Right ventricle myocardium superior (tissue), 1 donor: Measurements from ENCODE around the gene C16orf86. TPM values are rescaled to one million over a fixed set of nuclear protein-coding genes. Genes with fewer than 3 reads are reported as not detected.
A peak's percentile ranks its signal among the peaks of the same experiment; 100 is the strongest.

Source experiments
- ATAC-seq: fragments of 200-7000 bp; cut with Tn5 transposase; one replicate; pipeline ENCODE4 v1.9.1; 2020; ENCODE audit warnings: mild to moderate bottlenecking; ENCODE audit not compliant: poor library complexity
- DNase-seq: peaks from one replicate; pipeline ENCODE4 v3.0.0-alpha.2; 2020
- intact Hi-C: fragments of 100-400 bp; cut with DNase I; formaldehyde crosslinking; loops from one replicate; pipeline ENCODE4 v1.11.2; 2022
- total RNA-seq: library from RNA; stranded (reverse); fragmentation: NEBNext Ultra II Directional; extraction: Animal tissue kit (Norgen Biotek cat#: 25700); gene quantifications from one replicate; pipeline ENCODE4 v1.2.1, GENCODE V29; 2021
- donor health status: DM: no; HTN: yes; CAD: no; lungs with severe emphysema.

Gene C16orf86
- total RNA-seq, 1 donor from 2014 or later = 4.3 TPM

DNA sequence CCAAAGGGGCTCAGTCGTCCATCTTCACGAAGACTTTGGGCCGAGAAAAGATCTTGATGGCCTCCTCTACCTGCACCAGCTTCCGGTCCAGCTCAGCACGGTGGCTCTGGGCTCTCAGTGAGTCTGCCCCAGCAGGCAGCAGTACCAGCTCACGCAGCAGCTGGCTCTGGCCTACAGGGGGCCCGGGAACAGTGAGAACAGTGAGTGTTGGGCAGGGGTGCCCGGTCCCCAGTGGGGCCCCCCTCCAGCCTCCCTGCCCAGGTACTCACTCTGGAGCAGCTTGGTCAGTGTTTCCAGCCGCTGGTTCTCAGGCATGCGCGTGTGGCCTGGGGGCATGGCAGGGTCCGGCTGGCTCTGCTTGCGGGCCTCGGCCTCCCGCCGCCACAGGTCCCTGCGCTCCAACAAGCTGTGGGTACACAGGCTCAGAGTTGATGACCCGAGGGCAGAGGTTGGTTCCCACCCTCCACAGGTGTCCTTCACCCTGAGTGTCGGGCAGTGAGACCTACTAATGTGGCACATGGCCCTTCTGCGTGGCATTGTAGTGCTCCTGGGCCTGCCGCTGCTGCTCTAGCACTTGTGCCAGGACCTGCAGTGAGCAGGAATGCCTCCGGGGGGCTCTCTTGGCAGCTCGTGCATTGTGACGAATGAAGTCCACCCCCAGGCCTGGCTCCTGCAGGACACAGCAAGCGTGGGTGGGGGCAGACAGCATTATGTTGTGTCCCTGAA lies 3.3 kb upstream of the C16orf86 start:
- ATAC-seq = no peak
- peak; percentile 46 for DNase-seq
- intact Hi-C loops = loop anchor here (5.0 kb wide), 1 partner anchor 101 kb away; the partner anchor contains the start of gene CTCF

DNA sequence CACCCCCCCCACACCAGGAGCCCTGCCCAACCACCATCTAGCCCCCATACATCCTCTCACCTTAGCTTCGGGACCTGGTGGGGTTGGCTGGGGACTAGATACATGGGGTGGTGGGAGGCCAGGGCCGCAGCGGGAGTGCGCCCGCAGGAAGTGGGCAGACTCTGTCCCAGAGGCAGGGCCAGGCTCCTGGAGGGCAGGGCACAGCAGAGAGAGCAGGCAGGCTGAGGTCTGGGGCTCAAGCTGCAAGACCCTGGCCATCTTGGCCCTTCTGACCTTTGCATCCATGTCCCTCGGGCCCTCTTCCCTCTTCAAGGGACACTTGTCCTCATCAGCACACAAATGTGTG lies 2.8 kb upstream of the C16orf86 start:
- DNase-seq = no peak
- intact Hi-C loops = loop anchor here (5.0 kb wide), 1 partner anchor 102 kb away; the partner anchor contains the start of gene CTCF
- no peak for ATAC-seq

DNA sequence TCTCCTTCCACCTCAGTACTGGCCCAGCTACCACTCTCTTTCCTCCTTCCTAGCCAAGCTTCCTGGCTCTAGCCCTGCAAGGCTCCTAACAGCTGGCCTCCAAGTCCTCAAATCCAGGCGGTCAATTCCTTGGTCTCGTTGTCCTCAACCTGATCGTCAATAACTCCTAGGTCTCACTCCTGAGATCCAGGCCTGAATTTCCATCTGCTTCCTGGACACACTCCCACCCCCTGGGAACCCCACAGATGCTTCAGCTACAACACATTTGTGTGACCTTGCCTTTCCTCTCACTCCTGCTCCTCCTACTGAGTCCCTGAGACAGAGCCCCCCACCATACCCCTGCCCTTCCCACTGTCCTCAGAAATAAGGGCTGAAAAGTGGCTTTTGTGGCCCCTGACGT lies 2.4 kb upstream of the C16orf86 start:
- ATAC-seq = no peak

DNA sequence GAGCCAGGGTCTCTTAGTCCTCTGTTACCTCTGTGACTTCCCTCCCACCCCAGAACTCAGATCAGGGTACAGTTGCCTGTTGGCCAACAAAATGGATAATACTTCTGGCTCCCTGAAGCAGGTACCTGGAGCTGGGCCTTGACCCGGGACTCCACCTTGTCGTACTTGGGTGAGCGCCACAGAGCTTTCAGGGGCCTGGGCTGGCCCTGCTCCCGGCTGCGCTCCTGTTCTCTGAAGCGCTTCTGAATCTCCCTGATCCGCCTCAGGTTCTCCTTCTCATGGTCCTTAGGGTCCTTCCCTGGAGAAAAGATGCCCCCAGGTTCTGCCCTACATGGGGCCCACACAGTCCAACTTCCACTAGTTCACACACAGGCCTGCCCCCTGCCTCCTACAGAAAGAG lies 1.7 kb upstream of the C16orf86 start:
- DNase-seq (no peak), ATAC-seq (no peak)
- intact Hi-C loops = loop anchor here (5.0 kb wide), 2 partner anchors 103 to 143 kb away; partner anchors contain the start of gene CTCF

More for the DNA sequence above, 2.4 kb upstream of the C16orf86 start:
- no peak for DNase-seq
- intact Hi-C loops = loop anchor here (5.0 kb wide), 1 partner anchor 102 kb away; the partner anchor contains the start of gene CTCF

DNA sequence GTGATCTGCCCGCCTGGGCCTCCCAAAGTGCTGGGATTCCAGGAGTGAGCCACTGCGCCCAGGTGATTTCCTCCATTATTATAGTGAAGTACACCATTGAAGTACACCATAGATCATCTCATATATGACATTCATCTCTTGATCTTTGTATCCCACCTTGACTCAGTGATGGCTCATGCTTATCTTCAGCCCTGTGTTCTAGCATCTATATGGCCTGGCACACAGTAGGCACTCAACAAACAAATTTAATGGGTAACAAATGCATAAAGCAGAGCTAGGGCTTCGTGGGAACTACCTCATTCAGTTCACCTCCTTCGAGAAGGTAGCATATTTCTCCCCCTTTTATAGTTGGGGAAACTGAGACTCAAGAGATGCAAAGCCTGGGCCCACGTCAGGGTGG lies 1.0 kb upstream of the C16orf86 start:
- no peak for DNase-seq
- intact Hi-C loops = loop anchor here (5.0 kb wide), 1 partner anchor 143 kb away; no protein-coding TSS in a partner anchor
- no peak for ATAC-seq

DNA sequence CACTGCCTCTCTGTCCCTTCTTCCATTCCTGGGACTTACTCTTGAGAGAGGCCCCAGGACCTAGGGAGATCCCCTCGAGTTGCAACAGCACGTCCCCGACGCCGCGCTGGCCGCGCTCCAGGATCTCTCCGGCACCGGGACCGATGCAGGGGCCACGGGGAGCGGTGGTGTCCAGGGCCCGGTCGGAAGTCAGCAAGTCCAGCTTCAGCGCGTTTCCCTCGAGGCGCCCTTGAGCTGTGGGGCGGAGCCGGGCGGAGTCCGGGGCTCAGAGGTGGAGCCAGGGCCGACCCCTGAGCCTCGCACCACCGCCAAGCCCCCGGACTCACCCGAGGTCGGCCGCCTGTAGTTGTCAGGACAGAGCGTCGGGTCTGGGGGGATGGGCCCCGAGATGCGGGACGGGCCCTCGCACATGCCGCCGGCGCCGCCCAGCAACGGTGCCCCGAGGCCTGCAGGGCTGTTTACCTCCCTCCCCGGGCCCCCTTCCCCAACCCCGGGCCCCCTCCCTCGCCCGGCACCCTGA lies 522 bp upstream of the C16orf86 start:
- intact Hi-C loops = loop anchor here (5.0 kb wide), 1 partner anchor 144 kb away; no protein-coding TSS in a partner anchor
- peak; percentile 63 for DNase-seq
- ATAC-seq = peak; percentile 6

DNA sequence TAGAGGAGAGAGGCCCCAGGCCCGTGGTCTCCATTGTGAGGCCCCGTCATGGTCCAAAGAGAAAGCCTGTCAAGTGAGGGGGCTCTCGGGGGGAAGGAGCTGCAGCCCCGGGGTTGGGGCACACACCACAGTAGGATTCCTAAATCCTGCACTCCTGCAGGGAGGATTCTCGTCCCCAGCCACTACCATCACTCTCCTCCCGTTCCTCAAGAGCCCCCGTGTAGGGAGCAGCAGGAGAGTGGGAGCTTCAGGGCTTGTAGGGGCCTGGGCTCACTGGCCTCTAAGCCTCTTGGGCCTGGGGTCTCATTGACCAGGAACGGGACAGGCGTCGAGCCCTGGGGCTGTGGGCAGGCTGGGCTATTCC lies 821 bp downstream of the C16orf86 start:
- DNase-seq (no peak), ATAC-seq (no peak)
- intact Hi-C loops = loop anchor here (5.0 kb wide), 1 partner anchor 145 kb away; no protein-coding TSS in a partner anchor

DNA sequence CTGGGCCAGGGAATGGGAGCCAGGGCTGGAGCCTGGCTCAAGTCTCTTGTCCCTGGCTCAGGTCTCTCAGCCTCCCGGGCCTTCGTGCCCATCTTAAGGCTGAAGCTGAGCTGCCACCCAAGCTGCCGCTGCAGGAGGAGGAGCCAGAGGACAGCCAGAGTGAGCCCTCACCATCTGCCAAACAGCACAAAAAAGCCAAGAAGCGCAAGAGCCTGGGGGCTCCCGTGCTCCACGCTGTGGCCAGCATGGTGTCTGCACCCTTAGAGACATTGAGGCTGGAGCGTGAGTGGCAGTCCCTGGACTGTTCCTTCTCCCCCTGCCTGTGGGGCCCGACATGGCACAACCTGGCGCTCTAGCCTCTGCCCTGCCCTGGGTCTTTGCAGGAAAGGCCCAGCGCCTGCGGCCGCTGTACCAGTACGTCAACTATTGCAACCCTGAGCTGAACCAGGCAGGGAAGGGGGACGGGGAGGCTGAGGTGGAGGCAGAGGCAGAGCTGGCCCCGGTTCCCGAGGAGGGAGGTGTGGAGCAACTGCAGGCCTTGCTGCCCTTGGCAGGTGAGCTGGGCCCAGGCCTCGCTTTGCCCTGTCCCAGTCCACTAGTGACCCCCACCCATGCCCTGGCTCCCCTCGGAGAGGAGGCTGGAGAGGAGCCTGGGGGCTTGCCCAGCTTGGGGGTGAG lies 1.3 kb downstream of the C16orf86 start:
- DNase-seq (peak; percentile 91), ATAC-seq (peak; percentile 89)
- intact Hi-C loops = loop anchor here (5.0 kb wide), 1 partner anchor 146 kb away; no protein-coding TSS in a partner anchor

DNA sequence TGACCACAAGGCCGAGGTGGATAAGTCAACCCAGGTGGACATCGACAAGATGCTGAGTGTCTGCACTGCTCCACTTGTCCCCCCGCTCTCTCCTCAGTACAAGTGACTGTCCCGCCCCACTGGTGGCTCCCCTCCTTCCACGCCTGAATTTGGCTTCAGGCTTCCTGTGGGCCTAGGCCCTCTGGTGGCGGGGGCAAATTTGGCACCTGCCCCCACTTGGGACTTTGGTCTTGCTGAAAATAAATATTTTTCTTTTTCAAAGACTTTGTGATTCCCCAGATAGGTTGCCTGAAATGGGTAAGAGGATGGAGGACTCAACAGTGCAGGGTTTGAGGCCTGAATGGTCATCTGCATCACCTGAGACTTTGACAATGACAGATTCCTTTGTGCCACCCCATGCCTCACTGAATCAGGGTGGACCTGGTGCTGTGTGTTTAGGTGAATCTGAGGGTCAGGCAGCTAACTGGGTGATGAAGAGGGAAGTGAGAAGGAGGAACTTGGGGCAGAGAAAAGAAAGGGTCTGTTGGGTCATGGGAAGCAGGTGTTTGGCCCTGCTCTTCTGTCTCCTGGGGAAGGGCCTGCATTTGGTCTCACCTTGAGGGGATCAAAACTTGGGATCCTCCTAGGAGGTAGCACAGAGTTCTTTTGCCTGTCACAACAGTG lies 2.0 kb downstream of the C16orf86 start:
- DNase-seq (no peak), ATAC-seq (no peak)
- intact Hi-C loops = loop anchor here (5.0 kb wide), 1 partner anchor 146 kb away; no protein-coding TSS in a partner anchor

DNA sequence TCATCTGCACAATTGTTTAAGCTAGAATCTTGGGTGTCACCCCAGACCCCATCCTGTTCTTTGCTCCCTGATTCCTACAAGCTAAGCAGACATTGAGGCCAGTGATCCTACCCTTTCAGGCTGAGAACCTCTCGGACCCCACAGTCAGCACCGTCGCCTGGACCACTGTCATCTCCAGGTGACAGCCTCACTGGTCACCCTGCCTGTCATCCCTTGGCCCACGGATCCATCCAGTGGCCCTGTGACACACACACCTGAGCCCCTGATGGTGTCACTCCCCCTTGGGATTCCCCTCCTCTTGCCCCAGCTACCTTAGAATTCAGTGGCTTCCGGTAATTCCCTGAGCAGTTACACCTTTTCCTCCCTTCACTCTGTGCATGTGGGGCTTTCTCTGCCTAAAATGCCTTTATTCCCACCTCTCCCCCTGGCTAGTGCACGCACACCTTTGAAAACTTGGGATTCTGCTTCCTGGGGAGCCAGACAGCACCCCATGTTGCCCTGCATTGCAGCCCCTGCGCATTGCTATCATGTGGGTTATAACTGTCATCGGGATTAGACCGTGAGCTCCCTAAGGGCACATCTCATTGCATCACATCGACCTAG lies 3.0 kb downstream of the C16orf86 start:
- ATAC-seq (no peak), DNase-seq (no peak)
- intact Hi-C loops = loop anchor here (5.0 to 10.0 kb wide), 2 partner anchors 135 to 147 kb away; partner anchors contain the start of genes RANBP10 and TSNAXIP1

DNA sequence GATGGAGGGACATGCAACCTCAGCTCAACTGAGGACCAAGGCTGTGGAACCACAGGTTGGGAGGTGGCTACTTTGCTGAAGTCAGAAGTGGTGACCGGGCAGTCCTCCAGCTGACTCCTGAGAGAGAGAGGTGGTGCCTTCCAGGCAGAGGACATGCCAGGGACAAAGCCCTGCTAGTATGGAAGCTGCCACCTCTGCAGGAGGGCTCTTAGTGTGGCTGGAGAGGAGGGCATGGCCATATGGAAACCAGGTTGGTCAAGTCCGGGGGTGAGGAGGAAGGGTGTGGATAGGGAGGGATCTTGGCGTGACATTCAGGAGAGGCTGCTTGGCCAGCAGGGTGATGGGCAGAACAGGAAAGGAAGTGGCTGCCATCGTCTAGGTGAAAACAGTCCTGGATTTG lies 5.7 kb downstream of the C16orf86 start:
- ATAC-seq (no peak), DNase-seq (no peak)
- intact Hi-C loops = loop anchor here (10.0 kb wide), 1 partner anchor 132 kb away; the partner anchor contains the start of genes RANBP10 and TSNAXIP1

DNA sequence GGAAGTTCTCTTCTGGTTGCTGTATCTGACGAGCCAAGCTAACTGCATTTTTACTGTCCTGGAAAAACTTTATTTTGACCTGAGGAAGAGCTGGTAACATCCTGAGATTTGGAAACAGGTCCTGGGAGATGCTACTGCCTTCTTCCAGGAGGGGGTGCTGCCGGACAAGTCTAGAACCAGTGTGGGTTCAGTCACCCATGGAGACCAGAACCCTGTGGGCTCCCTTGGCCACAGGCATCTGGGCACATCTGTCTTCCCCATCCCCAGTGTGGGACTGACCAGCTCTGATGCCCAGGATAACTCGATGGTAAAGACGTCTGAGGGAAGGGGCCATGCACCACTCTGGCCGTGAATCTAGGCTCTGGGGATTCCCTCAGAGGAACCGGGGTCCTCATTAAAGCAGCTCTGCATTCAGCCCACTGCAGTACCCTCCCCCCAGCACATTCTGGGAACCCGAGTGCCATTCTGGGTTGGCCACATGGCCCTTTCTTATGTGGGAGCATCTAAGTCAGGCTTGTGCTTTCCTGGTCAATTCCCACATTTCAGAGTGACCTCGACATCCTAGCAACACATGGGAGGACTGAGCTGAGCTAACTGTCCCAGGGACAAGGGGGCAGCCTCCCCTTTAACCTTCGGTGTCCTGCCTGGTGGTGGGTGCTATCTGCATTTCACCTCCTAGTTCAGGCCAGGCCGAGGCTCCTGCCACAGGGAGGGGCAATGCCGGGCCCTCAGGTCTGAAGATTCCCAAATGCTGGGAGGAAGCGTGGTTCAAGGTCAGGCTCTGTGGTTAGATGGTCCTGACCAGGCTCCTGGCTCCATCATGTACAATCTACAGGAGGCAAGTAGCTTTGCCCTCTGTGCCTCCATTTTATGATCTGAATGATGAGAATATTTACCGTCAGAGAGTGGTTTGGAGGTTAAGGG lies 6.4 kb downstream of the C16orf86 start:
- ATAC-seq = peak; percentile 54
- intact Hi-C loops = loop anchor here (10.0 kb wide), 1 partner anchor 132 kb away; the partner anchor contains the start of genes RANBP10 and TSNAXIP1

DNA sequence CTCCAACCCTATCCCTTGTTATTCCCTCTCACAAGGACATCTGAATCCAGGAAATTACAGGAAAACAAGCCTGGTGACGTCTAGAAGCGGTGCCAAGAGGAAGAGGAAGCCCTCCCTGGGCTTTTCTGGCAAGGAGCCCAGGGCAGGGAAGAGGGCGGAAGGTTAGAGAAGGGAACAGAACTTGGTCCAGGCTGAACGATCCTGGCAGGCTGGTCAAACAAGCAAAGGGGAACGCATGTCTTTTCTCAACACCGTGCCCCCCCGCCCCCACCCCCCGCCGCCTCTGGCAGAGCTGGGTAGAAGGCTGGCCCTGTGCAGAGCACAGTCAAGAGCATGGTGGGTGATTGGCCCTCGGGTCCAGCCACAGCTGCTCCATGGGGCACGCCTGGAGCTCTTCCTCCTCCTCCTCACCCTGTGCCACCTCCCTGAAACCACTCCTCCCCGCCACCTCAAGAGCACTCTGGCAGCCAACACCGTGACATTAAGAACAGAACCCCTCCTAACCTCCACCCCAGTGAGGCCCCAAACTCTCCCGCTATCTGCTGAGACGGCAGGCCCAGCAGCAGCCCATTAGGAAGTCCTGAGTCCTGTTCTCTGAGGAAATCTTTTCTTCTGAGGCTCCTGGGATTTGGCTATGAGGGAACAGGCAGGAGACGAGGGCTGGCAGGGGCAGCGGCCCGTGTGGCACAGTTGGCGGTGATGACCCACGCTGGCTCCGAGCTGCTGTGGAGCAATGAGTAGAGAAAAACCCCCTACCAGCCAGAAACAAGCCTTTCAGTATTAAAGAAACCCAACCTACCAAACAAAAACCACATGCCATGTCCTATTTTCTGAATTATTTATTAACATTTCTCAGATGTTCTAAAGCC lies 7.3 kb downstream of the C16orf86 start:
- intact Hi-C loops = loop anchor here (10.0 kb wide), 1 partner anchor 131 kb away; the partner anchor contains the start of genes RANBP10 and TSNAXIP1
- peak; percentile 80 for DNase-seq
- ATAC-seq = peak; percentile 63

More for the DNA sequence above, 6.4 kb downstream of the C16orf86 start:
- DNase-seq = peak; percentile 76

DNA sequence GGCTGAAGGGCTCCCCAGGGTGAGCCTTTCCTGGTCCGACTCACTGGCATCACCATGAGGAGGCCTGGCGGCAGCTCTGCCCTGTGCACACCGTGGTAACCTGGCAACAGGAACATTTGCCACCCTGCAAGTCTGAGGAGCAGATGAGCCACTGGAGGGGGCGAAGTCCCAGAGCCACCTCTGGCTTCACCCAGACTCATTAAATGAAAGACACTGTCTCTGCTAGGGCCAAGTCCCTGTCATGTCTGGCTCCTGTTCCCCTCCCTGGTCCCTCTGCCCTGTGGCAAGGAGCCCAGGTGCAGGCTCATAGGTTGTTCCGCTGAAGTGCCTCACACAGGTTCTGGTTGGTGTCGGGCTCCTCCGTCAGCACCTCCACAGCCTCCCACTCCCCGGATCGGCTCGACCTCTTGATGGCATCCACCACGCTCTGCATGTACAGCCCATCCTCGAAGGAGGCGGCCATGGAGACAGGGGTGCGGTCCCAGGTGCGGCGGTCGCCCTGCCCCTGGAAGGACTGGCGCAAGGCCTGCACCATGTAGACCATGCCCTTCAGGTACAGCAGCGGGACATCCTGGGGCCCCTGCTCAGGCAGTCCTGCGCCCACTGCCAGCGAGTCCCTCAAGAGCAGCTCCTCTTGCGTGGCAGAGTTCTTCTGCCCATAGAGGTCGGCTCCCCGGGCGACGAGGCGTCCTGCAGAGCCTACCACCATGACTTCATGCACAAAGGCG lies 8.4 kb downstream of the C16orf86 start:
- ATAC-seq (no peak), DNase-seq (no peak)
- intact Hi-C loops = loop anchor here (10.0 kb wide), 1 partner anchor 130 kb away; the partner anchor contains the start of genes RANBP10 and TSNAXIP1

DNA sequence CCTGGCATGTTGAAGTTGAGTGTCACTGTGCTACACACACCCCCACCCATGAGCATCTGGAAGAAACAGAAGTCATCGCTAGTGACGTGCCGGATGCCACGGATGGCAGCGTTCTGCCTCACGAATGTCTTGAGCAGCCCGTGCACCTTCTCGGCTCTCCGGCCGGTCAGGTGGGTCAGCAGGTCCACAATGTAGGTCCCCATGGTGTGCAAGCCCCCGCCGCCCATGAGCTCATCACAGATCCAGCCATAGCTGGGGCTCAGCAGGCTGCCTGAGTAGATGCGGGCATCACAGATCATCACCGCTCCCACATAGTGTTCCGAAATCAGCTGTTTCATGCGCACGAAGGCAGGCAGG lies 8.9 kb downstream of the C16orf86 start:
- intact Hi-C loops = loop anchor here (10.0 kb wide), 1 partner anchor 129 kb away; the partner anchor contains the start of genes RANBP10 and TSNAXIP1
- DNase-seq = no peak
- no peak for ATAC-seq
